HG02610 (cell line): ENCODE data around the gene ICE2.
A peak's percentile ranks its signal among the peaks of the same experiment; 100 is the strongest.

ENCODE experiments used
- ATAC-seq: cut with Tn5 transposase; IDR thresholded peaks from one replicate; pipeline ENCODE4 v1.9.1; 2021; ENCODE audit warnings: mild to moderate bottlenecking, moderate library complexity; ENCODE audit not compliant: unreplicated experiment

Gene ICE2

GRCh38 chr15:60507596-60508424 is 28.9 kb upstream of the ICE2 start:
- peak; percentile 76 for ATAC-seq

DNA sequence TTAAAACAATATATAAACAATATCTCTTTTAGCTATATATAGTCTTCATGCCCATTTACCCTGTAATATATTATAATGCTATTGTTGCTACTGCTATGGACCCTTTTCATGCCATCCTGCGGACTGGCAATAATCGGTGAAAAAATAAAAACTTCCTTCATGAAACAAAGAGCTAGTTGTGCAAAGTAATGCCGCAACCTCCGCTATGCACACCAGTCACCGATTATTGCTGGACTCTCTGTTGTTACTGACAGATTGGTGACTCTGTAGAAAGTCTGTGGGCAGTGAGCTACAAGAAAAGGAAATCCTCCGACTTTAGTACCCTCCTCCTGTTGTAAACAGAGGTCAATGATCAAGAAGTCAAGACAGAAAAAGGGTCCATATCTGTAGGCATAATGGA is 17.9 kb upstream of the ICE2 start:
- ATAC-seq, result no peak

GRCh38 chr15:60494108-60494507 is 15.2 kb upstream of the ICE2 start:
- ATAC-seq, result no peak

DNA sequence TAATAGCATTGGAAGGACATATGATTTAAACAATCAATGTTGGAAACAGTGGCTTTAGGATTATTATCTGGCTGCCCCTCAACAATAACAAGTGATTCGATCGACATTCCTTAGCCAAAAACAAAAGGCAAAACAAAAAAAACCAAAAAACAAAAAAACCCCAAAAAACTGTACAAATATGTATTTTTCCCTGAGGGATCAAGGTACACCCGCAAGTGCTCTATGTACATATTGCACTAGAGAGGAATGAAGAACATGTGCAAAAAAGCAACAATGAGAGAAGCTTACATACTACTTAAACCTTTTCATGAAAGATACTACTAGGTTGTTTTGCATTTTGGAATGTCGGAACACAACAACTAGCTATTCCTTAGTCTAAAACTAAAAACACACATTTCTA is 14.2 kb upstream of the ICE2 start:
- no peak for ATAC-seq

GRCh38 chr15:60486742-60487141 is 7.8 kb upstream of the ICE2 start:
- ATAC-seq, result no peak

DNA sequence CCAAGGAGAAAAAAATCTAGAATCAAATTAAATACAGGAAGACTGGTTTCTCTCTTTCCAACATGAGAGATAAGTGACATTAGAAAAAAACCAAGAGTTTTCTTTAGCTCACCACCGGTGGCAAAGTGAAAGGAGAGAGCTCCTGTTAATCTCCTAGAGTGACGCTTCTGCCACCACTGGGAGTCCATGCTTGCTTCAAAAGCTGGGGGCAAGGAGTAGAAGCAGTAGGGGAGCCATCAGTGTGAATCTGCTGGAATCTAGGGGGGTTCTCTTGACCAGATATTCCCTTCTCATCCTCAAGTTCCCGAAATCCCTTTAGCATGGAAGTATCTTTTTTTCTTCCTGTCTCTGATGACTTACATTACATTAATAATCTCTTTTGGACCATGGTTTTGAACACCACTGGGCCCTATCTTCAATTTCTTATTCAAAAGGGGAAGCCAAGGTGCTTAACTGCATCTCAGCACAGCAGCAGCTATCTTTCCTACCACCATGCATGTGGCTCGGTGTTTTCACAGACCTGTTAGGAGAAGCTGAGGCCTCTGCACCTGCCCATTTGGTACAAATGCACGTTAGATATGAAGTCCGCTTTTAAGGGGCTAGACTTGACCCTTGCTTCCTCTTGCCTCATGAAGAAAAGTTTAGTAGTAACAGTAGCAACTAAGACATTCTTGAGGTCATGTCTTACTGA is 6.6 kb upstream of the ICE2 start:
- no peak for ATAC-seq

DNA sequence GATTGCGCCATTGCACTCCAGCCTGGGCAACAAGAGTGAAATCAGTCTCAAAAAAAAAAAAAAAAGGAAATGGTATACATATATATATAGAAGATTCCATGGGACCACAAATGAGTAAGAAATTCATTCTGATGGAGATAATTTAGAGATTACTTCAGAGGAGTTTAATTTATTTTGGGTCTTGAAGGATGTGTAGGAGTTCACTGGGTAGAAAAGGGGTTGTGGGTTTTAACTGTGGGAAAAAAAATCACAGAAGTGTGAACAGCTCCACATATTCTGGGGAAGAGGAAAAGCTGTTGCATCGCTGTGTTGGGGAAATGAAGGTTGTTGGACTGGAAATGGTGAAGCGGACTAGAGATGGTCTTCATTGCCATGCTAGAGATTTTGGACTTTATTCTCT is 4.1 kb upstream of the ICE2 start:
- ATAC-seq, result no peak

- ATAC-seq, result no peak
Measured at GRCh38 chr15:60480888-60481287, 1.9 kb upstream of the ICE2 start.

GRCh38 chr15:60480149-60480548 is 1.2 kb upstream of the ICE2 start:
- no peak for ATAC-seq

DNA sequence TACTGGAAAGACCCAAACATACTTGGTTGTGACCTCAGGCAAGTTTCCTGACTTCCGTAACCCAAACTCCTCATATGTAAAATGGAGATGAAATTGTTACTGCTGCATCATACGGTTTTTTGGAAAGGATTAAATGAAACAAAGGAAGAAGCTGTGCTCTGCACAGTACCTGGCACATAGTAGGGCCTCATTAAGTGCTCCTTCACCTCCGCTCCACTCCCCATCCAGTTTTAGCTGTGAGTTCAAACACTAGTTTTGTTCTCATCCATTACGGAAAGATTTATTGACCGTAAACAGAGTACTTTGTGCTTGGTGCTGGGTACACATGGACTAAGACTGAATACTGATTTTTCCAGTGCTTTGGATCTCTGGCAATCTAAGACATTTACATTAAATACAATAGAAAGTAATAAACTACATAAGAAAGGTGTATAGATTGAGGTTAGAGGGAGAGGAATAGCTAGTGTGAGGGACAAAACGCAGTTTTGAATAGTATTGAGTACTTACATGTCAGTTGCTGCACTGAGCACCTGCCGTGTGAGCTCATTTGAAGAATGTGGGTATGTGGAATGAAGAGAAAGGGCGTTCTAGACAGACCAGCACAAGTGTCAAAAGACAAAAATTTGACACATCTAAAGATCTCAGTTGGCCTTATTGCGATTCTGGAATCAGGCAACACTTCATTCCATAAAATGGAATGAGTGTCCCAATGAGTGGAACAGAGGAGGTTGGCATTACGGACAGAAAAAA is 594 bp upstream of the ICE2 start:
- ATAC-seq, result no peak

GRCh38 chr15:60477916-60478565 is 901 bp downstream of the ICE2 start:
- ATAC-seq, result no peak

GRCh38 chr15:60477164-60477563 is 1.8 kb downstream of the ICE2 start:
- no peak for ATAC-seq

GRCh38 chr15:60476713-60477112 is 2.2 kb downstream of the ICE2 start:
- ATAC-seq, result no peak

DNA sequence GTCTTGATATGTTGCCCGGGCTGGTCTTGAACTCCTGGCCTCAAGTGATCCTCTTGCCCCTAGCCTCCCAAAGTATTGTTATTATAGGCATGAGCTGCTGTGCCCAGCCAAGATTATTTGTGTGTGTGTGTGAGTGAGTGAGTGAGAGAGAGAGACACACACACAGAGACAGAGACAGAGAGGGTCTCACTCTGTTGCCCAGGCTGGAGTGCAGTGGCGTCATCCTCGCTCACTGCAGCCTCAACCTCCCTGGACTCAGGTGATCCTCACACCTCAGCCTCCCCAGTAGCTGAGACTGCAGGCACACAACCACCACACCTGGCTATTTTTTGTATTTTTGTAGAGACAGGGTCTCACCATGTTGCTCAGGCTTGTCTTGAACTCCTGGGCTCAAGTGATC is 5.8 kb downstream of the ICE2 start:
- ATAC-seq, result no peak

DNA sequence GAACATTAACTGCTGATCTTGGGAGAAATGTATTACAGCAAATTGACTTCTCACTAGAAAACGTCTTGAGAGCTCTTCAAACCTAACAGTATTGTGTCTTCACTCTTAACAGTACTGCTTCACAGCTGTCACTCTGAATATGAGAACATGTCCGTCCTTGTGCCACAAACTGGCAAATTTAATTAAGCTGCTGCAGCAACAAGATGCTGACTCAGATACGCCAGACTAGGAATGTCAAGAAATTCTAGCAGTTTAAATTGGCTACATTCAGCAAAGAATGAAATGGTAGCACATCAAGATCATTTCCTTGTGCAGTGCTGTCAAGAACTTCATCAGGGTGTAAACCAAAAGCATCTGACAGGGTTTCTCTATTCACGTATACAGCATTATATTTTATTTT is 7.6 kb downstream of the ICE2 start:
- ATAC-seq, result no peak

GRCh38 chr15:60469893-60470641 is 8.9 kb downstream of the ICE2 start:
- ATAC-seq, result no peak

DNA sequence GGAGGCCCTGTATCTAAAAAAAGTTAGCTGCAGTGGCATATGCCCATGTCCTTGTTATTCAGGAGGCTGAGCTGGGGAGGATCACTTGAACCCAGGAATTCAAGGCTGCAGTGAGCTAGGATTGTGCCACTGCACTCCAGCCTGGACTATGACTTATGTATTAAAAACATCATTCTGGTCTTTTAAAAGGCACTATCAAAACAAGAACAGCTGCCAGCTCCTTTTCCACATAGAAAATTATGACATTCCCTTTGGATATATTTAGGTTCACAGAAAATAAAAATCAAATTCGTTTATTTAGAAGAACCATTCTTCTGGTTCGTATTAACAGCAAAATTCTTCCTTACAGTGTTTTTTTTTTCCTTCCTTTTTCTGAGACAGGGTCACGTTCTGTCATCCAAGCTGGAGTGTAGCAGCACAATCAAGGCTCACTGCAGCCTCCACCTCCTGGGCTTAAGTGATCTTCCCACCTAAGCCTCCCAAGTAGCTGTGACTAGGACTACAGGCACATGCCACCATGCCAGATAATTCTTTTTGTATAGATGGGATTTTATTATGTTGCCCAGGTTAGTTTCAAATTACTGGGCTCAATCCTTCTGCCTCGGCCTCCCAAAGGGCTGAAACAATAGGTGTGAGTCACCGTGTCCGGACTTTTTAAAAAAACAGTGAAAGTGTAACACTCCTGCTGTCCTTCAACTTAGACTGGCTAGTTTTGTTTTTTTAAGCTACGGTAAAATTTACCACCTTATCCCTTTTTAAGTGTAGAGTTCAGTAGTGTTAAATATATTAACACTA is 13.9 kb downstream of the ICE2 start:
- ATAC-seq, result no peak

- ATAC-seq, result no peak
Measured at GRCh38 chr15:60462027-60462426, 16.9 kb downstream of the ICE2 start.

GRCh38 chr15:60460931-60461330 is 18.0 kb downstream of the ICE2 start:
- no peak for ATAC-seq

DNA sequence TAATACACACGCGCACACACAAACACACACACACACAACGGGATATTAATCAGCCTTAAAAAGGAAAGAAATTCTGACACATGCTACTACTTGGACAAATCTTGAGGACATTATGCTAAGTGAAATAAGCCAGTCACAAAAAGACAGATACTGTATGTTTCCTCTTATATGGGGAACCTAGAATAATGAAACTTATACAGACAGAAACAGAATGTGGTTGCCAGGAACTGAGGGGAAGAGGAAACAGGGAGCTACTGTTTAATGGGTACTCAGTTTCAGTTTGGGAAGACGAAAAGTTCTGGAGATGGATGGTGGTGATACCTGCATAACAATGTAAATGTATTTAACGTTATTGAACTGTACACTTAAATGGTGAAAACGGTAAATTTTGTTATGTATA is 20.2 kb downstream of the ICE2 start:
- ATAC-seq, result no peak
